ENCODE measurements around the gene TMPRSS13. TPM values are rescaled to one million over a fixed set of nuclear protein-coding genes. Genes with fewer than 3 reads are reported as not detected.

The TMPRSS13 gene
- total RNA-seq, 4 donors from 2014 or later = not detected

GRCh38 chr11:117959438-117960149 lies 30.4 kb upstream of the TMPRSS13 start:
- Histone ChIP-seq H3K27me3 (peaks cover 0 to 7% (median 0%) of the 10 kb centered on the region in 4 donors), H3K4me1 (no peaks in the 10 kb centered on the region), H3K27ac (replicated peaks in 1 of 4) (peak overlapping the region in 1 of 4 donors; percentile 0), H3K4me3 (no peak overlapping the region), H3K9me3 (peaks cover 0 to 8% (median 3%) of the 10 kb centered on the region in 4 donors), H3K36me3 (no peaks in the 10 kb centered on the region)
- intact Hi-C loops (cut with DNase I) = no loop called here
- no peak for TF ChIP-seq POLR2AphosphoS5 (IDR thresholded peaks at IDR 0.05)
- TF ChIP-seq CTCF (IDR thresholded peaks at IDR 0.05) = no peak
- TF ChIP-seq POLR2A (IDR thresholded peaks at IDR 0.05; ENCODE audit: low read depth) = no peak
- no peak for TF ChIP-seq EP300 (IDR thresholded peaks at IDR 0.05)
- DNase-seq (ENCODE audit: extremely low spot score) = no peak
- 75% methylated on average over 1 of the region's 1 CpG for WGBS

GRCh38 chr11:117958949-117959348 lies 29.7 kb upstream of the TMPRSS13 start:
- intact Hi-C loops (cut with DNase I) = no loop called here
- TF ChIP-seq POLR2A (IDR thresholded peaks at IDR 0.05; ENCODE audit: low read depth) (no peak), POLR2AphosphoS5 (IDR thresholded peaks at IDR 0.05) (no peak), EP300 (IDR thresholded peaks at IDR 0.05) (no peak), CTCF (IDR thresholded peaks at IDR 0.05) (no peak)
- DNase-seq (ENCODE audit: extremely low spot score) = no peak
- H3K27me3 ChIP-seq = peaks cover 0 to 8% (median 0%) of the 10 kb centered on the region in 4 donors
- WGBS = 93% methylated on average over 1 of the region's 1 CpG
- no peaks in the 10 kb centered on the region for H3K4me1 ChIP-seq
- H3K36me3 ChIP-seq = no peaks in the 10 kb centered on the region
- no peak overlapping the region for H3K27ac ChIP-seq (replicated peaks in 1 of 4)
- H3K4me3 ChIP-seq = no peak overlapping the region
- peaks cover 0 to 8% (median 3%) of the 10 kb centered on the region in 4 donors for H3K9me3 ChIP-seq

- intact Hi-C loops (cut with DNase I) = no loop called here
- Histone ChIP-seq H3K4me3 (no peak overlapping the region), H3K27me3 (peaks cover 0 to 23% (median 0%) of the 10 kb centered on the region in 4 donors), H3K27ac (replicated peaks in 1 of 4) (no peak overlapping the region), H3K9me3 (peaks cover 0 to 8% (median 3%) of the 10 kb centered on the region in 4 donors), H3K36me3 (no peaks in the 10 kb centered on the region), H3K4me1 (peaks cover 0 to 4% (median 2%) of the 10 kb centered on the region in 4 donors)
- no peak for DNase-seq (ENCODE audit: extremely low spot score)
- WGBS = 92% methylated on average over 3 of the region's 3 CpGs
- TF ChIP-seq EP300 (IDR thresholded peaks at IDR 0.05) (no peak), CTCF (IDR thresholded peaks at IDR 0.05) (no peak), POLR2AphosphoS5 (IDR thresholded peaks at IDR 0.05) (no peak), POLR2A (IDR thresholded peaks at IDR 0.05; ENCODE audit: low read depth) (no peak)
Measured at GRCh38 chr11:117953024-117953671, 23.9 kb upstream of the TMPRSS13 start.

- TF ChIP-seq POLR2AphosphoS5 (IDR thresholded peaks at IDR 0.05) (no peak), CTCF (IDR thresholded peaks at IDR 0.05) (no peak), EP300 (IDR thresholded peaks at IDR 0.05) (no peak), POLR2A (IDR thresholded peaks at IDR 0.05; ENCODE audit: low read depth) (no peak)
- peak; percentile 89 for DNase-seq (ENCODE audit: extremely low spot score)
- Histone ChIP-seq H3K36me3 (no peaks in the 10 kb centered on the region), H3K27me3 (peaks cover 0 to 27% (median 0%) of the 10 kb centered on the region in 4 donors), H3K4me1 (peaks cover 3 to 10% (median 4%) of the 10 kb centered on the region in 4 donors), H3K9me3 (no peaks in the 10 kb centered on the region), H3K4me3 (no peak overlapping the region), H3K27ac (replicated peaks in 1 of 4) (no peak overlapping the region)
- intact Hi-C loops (cut with DNase I) = no loop called here
- WGBS = 89% methylated on average over 13 of the region's 15 CpGs
Measured at GRCh38 chr11:117950993-117951961, 22.1 kb upstream of the TMPRSS13 start.
